ENCODE measurements around the gene BBX. TPM values are rescaled to one million over a fixed set of nuclear protein-coding genes. Genes with fewer than 3 reads are reported as not detected.

The BBX gene
- 10 to 100 TPM in 1 of 3 donors, 1 to 10 TPM in 2; 4.7 to 10.3 (median 8.7) TPM for polyA plus RNA-seq

DNA sequence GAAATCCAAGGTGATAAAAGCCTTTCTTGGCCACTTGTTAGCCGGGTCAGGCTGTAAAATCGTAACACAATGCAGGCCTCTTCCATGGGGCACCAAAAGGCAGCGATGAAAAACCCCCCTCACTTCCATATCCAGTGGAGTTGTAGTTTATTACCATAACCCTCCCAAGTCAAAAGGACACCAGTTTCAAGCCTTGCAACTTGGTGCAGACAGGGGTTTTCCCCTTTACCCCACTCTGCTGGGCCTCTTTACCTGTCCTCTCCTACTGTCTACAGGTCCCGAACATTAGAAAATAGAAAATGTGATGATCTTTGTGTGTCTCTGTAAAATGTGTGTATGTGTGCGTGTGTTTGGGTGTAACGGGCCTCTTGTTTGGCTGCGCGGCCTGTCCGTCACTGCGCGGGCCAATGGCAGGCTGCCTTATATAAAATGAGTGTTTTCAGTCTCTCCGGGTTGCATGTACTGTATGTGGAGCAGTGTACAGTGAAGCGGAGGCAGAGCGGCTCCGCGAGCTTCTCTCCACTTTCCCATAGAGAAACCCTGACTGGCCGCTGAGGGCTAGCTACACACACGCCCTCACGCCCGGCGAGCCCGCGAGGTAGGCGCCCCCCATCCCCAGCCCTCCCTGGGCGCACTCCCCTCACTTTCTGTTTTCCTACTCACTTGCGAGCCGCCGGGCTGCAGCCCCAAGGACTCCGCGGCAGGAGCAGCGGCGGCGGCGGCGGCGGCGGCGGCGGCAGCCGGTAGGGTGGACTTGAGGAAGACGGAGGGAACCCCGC is at the start of gene BBX:
Gene BBX (plus strand): TSS at position 453 of the 779 bp plus-strand sequence. CDS start 187,499 bp downstream, outside the sequence.
- peak within 1 kb of the TSS; percentile 51 for H3K27ac ChIP-seq (ENCODE audit: low read depth, low read length)
- WGBS, 3 donors: 1% methylated on average over 42 of the region's 42 CpGs

DNA sequence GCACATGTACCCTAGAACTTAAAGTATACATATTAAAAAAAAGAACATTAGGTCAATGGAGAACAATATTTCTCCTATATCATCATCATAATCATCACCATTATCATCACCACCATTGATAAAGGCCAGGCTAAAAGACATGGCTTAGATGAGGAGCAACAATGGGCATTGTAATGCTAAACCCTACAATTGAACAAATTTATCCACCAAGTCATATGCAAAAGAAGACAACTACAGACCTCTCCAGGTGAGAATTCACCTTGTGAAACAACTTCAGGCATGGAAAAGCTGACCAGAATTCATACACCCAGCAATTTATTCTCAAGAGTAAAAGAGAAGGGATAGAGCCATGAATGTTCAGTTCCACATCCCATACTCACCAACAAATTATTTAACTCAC is 46.3 kb upstream of the BBX start:
- no peak overlapping the region for H3K27ac ChIP-seq (ENCODE audit: low read depth, low read length)

DNA sequence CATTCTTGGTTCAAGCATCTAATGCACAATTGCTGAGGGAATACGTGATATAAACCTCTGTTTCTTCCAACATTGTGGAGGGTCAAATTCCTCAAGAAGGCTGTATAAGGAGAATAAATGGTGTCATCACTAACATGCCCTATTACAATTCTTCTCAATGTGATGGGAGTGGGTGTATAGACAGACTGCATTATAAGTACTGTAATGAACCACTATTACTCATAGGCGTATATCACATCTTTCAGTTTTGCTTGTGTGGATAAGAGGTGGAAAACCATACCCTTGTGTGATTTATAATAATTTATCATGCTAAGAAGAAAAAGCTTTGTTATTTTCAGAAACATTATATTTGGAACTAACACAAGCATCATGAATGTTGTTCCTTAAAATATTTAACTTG is 35.3 kb upstream of the BBX start:
- H3K27ac ChIP-seq (ENCODE audit: low read depth, low read length): no peak overlapping the region
- WGBS, 3 donors: 91 to 95% (median 93%) methylated on average over 2 of the region's 2 CpGs

GRCh38 chr3:107488942-107489341 is 33.8 kb upstream of the BBX start:
- WGBS, 3 donors: 73 to 91% (median 90%) methylated on average over 4 of the region's 4 CpGs
- H3K27ac ChIP-seq (ENCODE audit: low read depth, low read length): no peak overlapping the region

GRCh38 chr3:107493134-107493533 is 29.6 kb upstream of the BBX start:
- WGBS, 3 donors: 63 to 77% (median 75%) methylated on average over 1 of the region's 1 CpG
- no peak overlapping the region for H3K27ac ChIP-seq (ENCODE audit: low read depth, low read length)

- WGBS, 3 donors: 89 to 96% (median 94%) methylated on average over 3 of the region's 3 CpGs
Measured at GRCh38 chr3:107496855-107497254, 25.9 kb upstream of the BBX start.

DNA sequence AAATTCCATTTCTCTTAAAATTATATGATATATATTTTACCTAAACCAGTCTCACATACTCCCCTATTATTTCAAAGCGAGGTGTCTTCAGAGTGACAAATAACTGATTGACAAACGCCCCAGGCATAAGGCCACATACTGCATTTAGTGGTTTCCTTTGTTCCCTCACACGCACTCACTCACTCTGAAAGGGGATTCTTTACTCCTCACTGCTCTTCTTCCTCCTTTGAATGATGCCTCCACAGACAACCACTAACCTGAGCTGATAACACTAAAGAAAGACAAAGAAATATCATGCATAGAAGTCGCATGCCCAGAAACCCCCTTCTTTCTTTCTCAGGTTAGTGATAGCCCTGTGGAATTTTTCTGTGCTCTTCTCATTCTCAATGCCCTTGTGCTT is 24.1 kb upstream of the BBX start:
- 74 to 79% (median 76%) methylated on average over 4 of the region's 4 CpGs for WGBS, 3 donors
- H3K27ac ChIP-seq (ENCODE audit: low read depth, low read length): no peak overlapping the region

More at GRCh38 chr3:107496855-107497254, 25.9 kb upstream of the BBX start:
- H3K27ac ChIP-seq (ENCODE audit: low read depth, low read length): no peak overlapping the region

GRCh38 chr3:107506458-107506857 is 16.3 kb upstream of the BBX start:
- WGBS, 3 donors: 64 to 92% (median 86%) methylated on average over 2 of the region's 2 CpGs
- no peak overlapping the region for H3K27ac ChIP-seq (ENCODE audit: low read depth, low read length)

GRCh38 chr3:107508331-107508730 is 14.4 kb upstream of the BBX start:
- WGBS, 3 donors: 91 to 99% (median 98%) methylated on average over 2 of the region's 2 CpGs
- no peak overlapping the region for H3K27ac ChIP-seq (ENCODE audit: low read depth, low read length)

- 74 to 100% (median 90%) methylated on average over 1 of the region's 1 CpG for WGBS, 3 donors
- H3K27ac ChIP-seq (ENCODE audit: low read depth, low read length): no peak overlapping the region
Measured at GRCh38 chr3:107512108-107512507, 10.7 kb upstream of the BBX start.

- 90 to 97% (median 91%) methylated on average over 1 of the region's 1 CpG for WGBS, 3 donors
- no peak overlapping the region for H3K27ac ChIP-seq (ENCODE audit: low read depth, low read length)
Measured at GRCh38 chr3:107514453-107514852, 8.3 kb upstream of the BBX start.

DNA sequence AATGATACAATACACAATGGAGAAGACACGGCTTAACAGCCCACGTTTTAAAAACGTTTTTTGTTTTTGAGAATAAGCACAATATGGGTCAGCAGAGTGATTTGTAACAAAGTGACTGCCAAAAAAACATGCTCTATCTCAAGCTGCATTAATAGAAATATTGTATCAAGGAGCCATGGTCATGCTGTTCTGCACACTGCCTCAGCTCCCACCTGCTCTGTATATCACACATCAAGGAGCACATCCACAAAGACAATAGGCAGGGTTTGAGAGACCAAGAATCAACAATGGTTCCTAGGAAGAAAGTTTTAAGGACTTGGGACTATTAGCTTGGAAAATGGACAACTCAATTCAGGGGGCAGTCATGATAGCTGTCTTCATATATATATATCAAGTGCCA is 6.3 kb upstream of the BBX start:
- WGBS, 3 donors: 68 to 74% (median 73%) methylated on average over 3 of the region's 3 CpGs

GRCh38 chr3:107520535-107520934 is 2.2 kb upstream of the BBX start:
- H3K27ac ChIP-seq (ENCODE audit: low read depth, low read length): no peak overlapping the region
- WGBS, 3 donors: 84 to 93% (median 90%) methylated on average over 4 of the region's 4 CpGs

More for the DNA sequence above, 6.3 kb upstream of the BBX start:
- no peak overlapping the region for H3K27ac ChIP-seq (ENCODE audit: low read depth, low read length)

GRCh38 chr3:107521469-107522059 is 1.2 kb upstream of the BBX start:
- WGBS, 3 donors: 77 to 89% (median 88%) methylated on average over 3 of the region's 3 CpGs

GRCh38 chr3:107523289-107523538 is 452 bp downstream of the BBX start:
- WGBS, 3 donors: 0% methylated on average over 12 to 27 of the region's 27 CpGs

More at GRCh38 chr3:107521469-107522059, 1.2 kb upstream of the BBX start:
- no peak overlapping the region for H3K27ac ChIP-seq (ENCODE audit: low read depth, low read length)

GRCh38 chr3:107523539-107524325 is 970 bp downstream of the BBX start:
- peak overlapping the region; percentile 51 for H3K27ac ChIP-seq (ENCODE audit: low read depth, low read length)
- 0 to 1% (median 0%) methylated on average over 40 of the region's 40 CpGs for WGBS, 3 donors

More at GRCh38 chr3:107523289-107523538, 452 bp downstream of the BBX start:
- H3K27ac ChIP-seq (ENCODE audit: low read depth, low read length): peak overlapping the region; percentile 51

DNA sequence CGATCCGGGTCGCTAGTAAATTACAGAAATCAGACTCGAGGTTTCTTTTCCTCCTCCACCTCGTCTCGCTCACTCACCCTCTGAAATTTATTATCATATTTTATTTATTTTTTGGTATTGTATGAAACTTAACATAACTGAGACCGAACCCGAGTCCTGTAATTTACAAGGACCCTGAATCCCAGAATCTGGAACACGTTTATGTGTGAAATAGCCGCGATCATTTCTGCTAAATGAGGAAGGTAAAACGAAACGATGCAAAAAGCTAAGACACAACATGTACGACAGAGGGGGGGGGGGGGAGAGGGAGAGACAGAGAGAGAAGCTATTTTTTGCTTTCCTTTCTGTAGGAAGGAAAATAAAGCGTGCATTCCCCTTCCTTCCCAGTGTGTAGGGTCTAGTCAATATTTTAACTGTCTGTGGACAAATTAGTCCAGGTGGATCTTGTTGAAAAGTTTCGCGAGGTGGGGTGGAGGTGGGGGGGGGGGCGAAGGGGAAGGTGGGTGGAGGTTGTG is 1.6 kb downstream of the BBX start:
- no peak overlapping the region for H3K27ac ChIP-seq (ENCODE audit: low read depth, low read length)
- WGBS, 3 donors: 0% methylated on average over 18 of the region's 18 CpGs

- 1% methylated on average over 51 to 70 of the region's 70 CpGs for WGBS, 3 donors
Measured at GRCh38 chr3:107524841-107525643, 2.3 kb downstream of the BBX start.

More at GRCh38 chr3:107524841-107525643, 2.3 kb downstream of the BBX start:
- peak overlapping the region; percentile 65 for H3K27ac ChIP-seq (ENCODE audit: low read depth, low read length)

Data from adipose tissue (tissue), 3 donors.